ENCODE measurements around the gene LDHB. TPM values are rescaled to one million over a fixed set of nuclear protein-coding genes. Genes with fewer than 3 reads are reported as not detected.

LDHB gene
- total and polyA plus RNA-seq, 9 of the 15 experiments (the other 6 are each of a cell fraction or from before 2014, with no cell fraction given), result 743 to 2,680 (median 968) TPM

DNA sequence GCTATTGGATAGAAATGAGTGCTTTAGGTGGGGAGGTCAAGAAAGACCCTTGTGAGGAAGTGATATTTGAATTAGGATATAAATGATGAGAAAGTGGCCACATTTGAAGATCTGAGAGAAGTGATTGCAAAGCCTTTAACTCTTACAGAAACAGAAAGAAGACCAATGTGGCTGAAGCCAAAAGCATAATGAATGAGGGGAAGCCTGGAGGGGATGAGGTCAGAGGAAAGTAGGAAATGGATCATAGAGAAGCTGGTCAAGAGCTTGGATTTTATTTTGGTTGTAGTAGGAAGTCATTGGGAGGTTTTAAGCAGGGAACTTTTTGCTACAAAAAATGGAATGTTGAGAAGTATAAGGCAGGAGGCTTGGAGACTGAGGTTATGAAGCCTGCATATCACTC is 49.4 kb downstream of the LDHB start (continued):
- TF ChIP-seq, protein P1, sequence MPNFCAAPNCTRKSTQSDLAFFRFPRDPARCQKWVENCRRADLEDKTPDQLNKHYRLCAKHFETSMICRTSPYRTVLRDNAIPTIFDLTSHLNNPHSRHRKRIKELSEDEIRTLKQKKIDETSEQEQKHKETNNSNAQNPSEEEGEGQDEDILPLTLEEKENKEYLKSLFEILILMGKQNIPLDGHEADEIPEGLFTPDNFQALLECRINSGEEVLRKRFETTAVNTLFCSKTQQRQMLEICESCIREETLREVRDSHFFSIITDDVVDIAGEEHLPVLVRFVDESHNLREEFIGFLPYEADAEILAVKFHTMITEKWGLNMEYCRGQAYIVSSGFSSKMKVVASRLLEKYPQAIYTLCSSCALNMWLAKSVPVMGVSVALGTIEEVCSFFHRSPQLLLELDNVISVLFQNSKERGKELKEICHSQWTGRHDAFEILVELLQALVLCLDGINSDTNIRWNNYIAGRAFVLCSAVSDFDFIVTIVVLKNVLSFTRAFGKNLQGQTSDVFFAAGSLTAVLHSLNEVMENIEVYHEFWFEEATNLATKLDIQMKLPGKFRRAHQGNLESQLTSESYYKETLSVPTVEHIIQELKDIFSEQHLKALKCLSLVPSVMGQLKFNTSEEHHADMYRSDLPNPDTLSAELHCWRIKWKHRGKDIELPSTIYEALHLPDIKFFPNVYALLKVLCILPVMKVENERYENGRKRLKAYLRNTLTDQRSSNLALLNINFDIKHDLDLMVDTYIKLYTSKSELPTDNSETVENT (CRISPR knock-in tag; IDR thresholded peaks at IDR 0.05), result no peak
- TF ChIP-seq, protein P2, sequence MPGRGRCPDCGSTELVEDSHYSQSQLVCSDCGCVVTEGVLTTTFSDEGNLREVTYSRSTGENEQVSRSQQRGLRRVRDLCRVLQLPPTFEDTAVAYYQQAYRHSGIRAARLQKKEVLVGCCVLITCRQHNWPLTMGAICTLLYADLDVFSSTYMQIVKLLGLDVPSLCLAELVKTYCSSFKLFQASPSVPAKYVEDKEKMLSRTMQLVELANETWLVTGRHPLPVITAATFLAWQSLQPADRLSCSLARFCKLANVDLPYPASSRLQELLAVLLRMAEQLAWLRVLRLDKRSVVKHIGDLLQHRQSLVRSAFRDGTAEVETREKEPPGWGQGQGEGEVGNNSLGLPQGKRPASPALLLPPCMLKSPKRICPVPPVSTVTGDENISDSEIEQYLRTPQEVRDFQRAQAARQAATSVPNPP (IDR thresholded peaks at IDR 0.05; ENCODE audit: borderline replicate concordance, insufficient read depth, insufficient read length), result no peak
- TF ChIP-seq ZNF780A (CRISPR knock-in tag; IDR thresholded peaks at IDR 0.05), result no peak

DNA sequence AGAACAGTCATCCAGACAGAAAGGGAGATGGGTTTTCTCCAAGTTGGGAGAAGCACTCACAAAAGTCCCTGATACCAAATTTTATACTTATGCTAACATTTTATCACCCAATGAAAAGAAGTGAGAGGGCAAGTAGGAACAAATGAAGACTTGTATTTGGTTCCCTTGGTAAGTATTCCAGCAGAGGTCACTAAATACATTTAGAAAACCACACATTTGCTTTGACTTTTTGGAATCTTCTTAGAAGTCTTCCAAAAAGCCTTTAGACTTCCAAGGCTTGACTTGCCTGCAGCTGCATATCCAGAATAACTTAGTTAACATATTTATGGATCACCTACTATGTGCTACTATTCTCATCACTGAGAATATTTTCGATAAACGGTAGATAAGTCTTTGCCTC is 49.9 kb downstream of the LDHB start:
- no peaks in the 10 kb centered on the region for H3K9me1 ChIP-seq (ENCODE audit: control insufficient read depth, insufficient read depth, low read length)
- no peak overlapping the region for H3K4me3 ChIP-seq
- no peak overlapping the region for H3K4me2 ChIP-seq (ENCODE audit: insufficient read depth, low read length)
- ATAC-seq (no peak), FAIRE-seq (no peak), DNase-seq (ENCODE audit: extremely low read depth in 1 of 4, low spot score in 3 of 4) (no peak)
- H3K27ac ChIP-seq (ENCODE audit: extremely low read depth, low read depth, low read length), result no peak overlapping the region
- H2AFZ ChIP-seq (ENCODE audit: low read depth, low read length), result no peak overlapping the region
- in situ Hi-C loops (cut with MboI), result no loop called here
- no peaks in the 10 kb centered on the region for H3K36me3 ChIP-seq (ENCODE audit: control insufficient read depth, insufficient read depth, low read length)
- no peak overlapping the region for H3K9ac ChIP-seq (ENCODE audit: insufficient read depth in 1 of 2, low read depth in 2 of 2, low read length in 2 of 2)
- no TSS peak for BruUV-seq (replicated peaks)
- no peaks in the 10 kb centered on the region for H4K20me1 ChIP-seq (replicated peaks; ENCODE audit: control insufficient read depth, insufficient read depth, low read length)
- no peaks in the 10 kb centered on the region for H3K9me3 ChIP-seq (replicated peaks; ENCODE audit: control insufficient read depth, insufficient read depth, low read depth, low read length)
- intact Hi-C loops (cut with micrococcal nuclease), result loop anchor here (2.0 kb wide), 1 partner anchor 73 kb away; no protein-coding TSS in a partner anchor
- ChIA-PET POLR2A (no interaction called here), CTCF (ENCODE audit: low intra/inter-chr PET ratio) (no interaction called here)
- WGBS (ENCODE audit: insufficient coverage, low coverage, missing lambda C conversion rate), result 0% methylated on average over 2 of the region's 2 CpGs
- no peaks in the 10 kb centered on the region for H3K79me2 ChIP-seq (ENCODE audit: control insufficient read depth, insufficient read depth, low read length)
- no peaks in the 10 kb centered on the region for H3K4me1 ChIP-seq (replicated peaks in 1 of 2; ENCODE audit: control insufficient read depth in 2 of 2, insufficient read depth in 2 of 2, low read length in 2 of 2)
- no peaks in the 10 kb centered on the region for H3K27me3 ChIP-seq (ENCODE audit: control insufficient read depth in 2 of 2, insufficient read depth in 2 of 2, low read length in 2 of 2)
- TF ChIP-seq ZNF444 (CRISPR knock-in tag; IDR thresholded peaks at IDR 0.05), result no peak
- no peak for TF ChIP-seq ZNF197 (CRISPR knock-in tag; IDR thresholded peaks at IDR 0.05; ENCODE audit: low read depth)
- no peak for TF ChIP-seq THRAP3 (IDR thresholded peaks at IDR 0.05; ENCODE audit: borderline replicate concordance)
- no peak for TF ChIP-seq DMBX1 (CRISPR knock-in tag; IDR thresholded peaks at IDR 0.05; ENCODE audit: borderline replicate concordance)
- TF ChIP-seq, protein P3, sequence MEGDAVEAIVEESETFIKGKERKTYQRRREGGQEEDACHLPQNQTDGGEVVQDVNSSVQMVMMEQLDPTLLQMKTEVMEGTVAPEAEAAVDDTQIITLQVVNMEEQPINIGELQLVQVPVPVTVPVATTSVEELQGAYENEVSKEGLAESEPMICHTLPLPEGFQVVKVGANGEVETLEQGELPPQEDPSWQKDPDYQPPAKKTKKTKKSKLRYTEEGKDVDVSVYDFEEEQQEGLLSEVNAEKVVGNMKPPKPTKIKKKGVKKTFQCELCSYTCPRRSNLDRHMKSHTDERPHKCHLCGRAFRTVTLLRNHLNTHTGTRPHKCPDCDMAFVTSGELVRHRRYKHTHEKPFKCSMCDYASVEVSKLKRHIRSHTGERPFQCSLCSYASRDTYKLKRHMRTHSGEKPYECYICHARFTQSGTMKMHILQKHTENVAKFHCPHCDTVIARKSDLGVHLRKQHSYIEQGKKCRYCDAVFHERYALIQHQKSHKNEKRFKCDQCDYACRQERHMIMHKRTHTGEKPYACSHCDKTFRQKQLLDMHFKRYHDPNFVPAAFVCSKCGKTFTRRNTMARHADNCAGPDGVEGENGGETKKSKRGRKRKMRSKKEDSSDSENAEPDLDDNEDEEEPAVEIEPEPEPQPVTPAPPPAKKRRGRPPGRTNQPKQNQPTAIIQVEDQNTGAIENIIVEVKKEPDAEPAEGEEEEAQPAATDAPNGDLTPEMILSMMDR (IDR thresholded peaks at IDR 0.05 in 2 of 3, conservative IDR thresholded peaks at IDR 0.05 in 1 of 3; ENCODE audit: insufficient read depth in 2 of 3, low read depth in 1 of 3, low read length in 3 of 3), result peak in 2 of 3 experiments; percentile 1 to 40; a peak in 3 of 6 replicates
- no peak for TF ChIP-seq HSF4 (CRISPR knock-in tag; IDR thresholded peaks at IDR 0.05; ENCODE audit: borderline replicate concordance)
- TF ChIP-seq EHMT2 (IDR thresholded peaks at IDR 0.05), result no peak
- TF ChIP-seq, protein P4, sequence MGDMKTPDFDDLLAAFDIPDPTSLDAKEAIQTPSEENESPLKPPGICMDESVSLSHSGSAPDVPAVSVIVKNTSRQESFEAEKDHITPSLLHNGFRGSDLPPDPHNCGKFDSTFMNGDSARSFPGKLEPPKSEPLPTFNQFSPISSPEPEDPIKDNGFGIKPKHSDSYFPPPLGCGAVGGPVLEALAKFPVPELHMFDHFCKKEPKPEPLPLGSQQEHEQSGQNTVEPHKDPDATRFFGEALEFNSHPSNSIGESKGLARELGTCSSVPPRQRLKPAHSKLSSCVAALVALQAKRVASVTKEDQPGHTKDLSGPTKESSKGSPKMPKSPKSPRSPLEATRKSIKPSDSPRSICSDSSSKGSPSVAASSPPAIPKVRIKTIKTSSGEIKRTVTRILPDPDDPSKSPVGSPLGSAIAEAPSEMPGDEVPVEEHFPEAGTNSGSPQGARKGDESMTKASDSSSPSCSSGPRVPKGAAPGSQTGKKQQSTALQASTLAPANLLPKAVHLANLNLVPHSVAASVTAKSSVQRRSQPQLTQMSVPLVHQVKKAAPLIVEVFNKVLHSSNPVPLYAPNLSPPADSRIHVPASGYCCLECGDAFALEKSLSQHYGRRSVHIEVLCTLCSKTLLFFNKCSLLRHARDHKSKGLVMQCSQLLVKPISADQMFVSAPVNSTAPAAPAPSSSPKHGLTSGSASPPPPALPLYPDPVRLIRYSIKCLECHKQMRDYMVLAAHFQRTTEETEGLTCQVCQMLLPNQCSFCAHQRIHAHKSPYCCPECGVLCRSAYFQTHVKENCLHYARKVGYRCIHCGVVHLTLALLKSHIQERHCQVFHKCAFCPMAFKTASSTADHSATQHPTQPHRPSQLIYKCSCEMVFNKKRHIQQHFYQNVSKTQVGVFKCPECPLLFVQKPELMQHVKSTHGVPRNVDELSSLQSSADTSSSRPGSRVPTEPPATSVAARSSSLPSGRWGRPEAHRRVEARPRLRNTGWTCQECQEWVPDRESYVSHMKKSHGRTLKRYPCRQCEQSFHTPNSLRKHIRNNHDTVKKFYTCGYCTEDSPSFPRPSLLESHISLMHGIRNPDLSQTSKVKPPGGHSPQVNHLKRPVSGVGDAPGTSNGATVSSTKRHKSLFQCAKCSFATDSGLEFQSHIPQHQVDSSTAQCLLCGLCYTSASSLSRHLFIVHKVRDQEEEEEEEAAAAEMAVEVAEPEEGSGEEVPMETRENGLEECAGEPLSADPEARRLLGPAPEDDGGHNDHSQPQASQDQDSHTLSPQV (IDR thresholded peaks at IDR 0.05), result no peak

Measured in K562 (cell line).